SU-DHL-6 (cell line): ENCODE results near the gene NAE1.

Source experiments
- H2AFZ ChIP-seq: fragments of 200-600 bp; sonication (generic); 2 replicates; pipeline ENCODE4 v1.6.1; 2014; ENCODE audit warnings: low read depth, mild to moderate bottlenecking, moderate library complexity, mixed read lengths, antibody characterized with exemption, low read length; ENCODE audit not compliant: severe bottlenecking
- H3F3A ChIP-seq: fragments of 200-600 bp; shearing (Covaris generic); 2 replicates; pipeline ENCODE4 v1.6.0; 2016; ENCODE audit warnings: antibody characterized with exemption, mild to moderate bottlenecking; ENCODE audit not compliant: insufficient read depth
- H3K27ac ChIP-seq: fragments of 200-600 bp; sonication (generic); 2 replicates; pipeline ENCODE4 v1.5.1; 2016; ENCODE audit warnings: low read depth, mild to moderate bottlenecking, low read length, moderate library complexity, mixed read lengths
- H3K27me3 ChIP-seq: fragments of 200-600 bp; sonication (generic), shearing (Covaris generic); 2 replicates; pipeline ENCODE4 v1.6.0; 2014; ENCODE audit warnings: mild to moderate bottlenecking, low read length
- H3K36me3 ChIP-seq: fragments of 200-600 bp; sonication (generic); 2 replicates; pipeline ENCODE4 v1.6.1; 2014; ENCODE audit warnings: mild to moderate bottlenecking, low read length, mixed read lengths
- H3K4me2 ChIP-seq: fragments of 300-600, 200-600 bp; shearing (Covaris generic), sonication (generic); 2 replicates; pipeline ENCODE4 v1.6.0; 2014; ENCODE audit warnings: low read length, low read depth, mild to moderate bottlenecking; ENCODE audit not compliant: poor library complexity, severe bottlenecking
- H3K4me3 ChIP-seq: fragments of 200-600 bp; sonication (generic); 2 replicates; pipeline ENCODE4 v1.5.1; 2014; ENCODE audit warnings: antibody characterized with exemption, low read length, mild to moderate bottlenecking, mixed read lengths; ENCODE audit not compliant: insufficient read depth, poor library complexity, severe bottlenecking
- H3K79me2 ChIP-seq: fragments of 200-600 bp; sonication (generic); 2 replicates; pipeline ENCODE4 v1.6.1; 2014; ENCODE audit warnings: mild to moderate bottlenecking, low read length, moderate library complexity; ENCODE audit not compliant: insufficient read depth
- H3K9ac ChIP-seq: fragments of 200-600 bp; sonication (generic); 2 replicates; pipeline ENCODE4 v1.7.0; 2014; ENCODE audit warnings: mild to moderate bottlenecking, low read length
- H3K9me2 ChIP-seq: fragments of 200-600 bp; sonication (generic); replicated peaks from 2 replicates; pipeline ENCODE4 v1.6.1; 2014; ENCODE audit warnings: low read length; ENCODE audit not compliant: insufficient read depth
- H3K9me3 ChIP-seq: fragments of 200-600 bp; sonication (generic); 2 replicates; pipeline ENCODE4 v1.6.1; 2014; ENCODE audit warnings: low read length, mixed read lengths; ENCODE audit not compliant: insufficient read depth
- H4K20me1 ChIP-seq: fragments of 200-600 bp; sonication (generic); 2 replicates; pipeline ENCODE4 v1.6.1; 2014; ENCODE audit warnings: low read depth, mild to moderate bottlenecking, antibody characterized with exemption, low read length, moderate library complexity, mixed read lengths
- CTCF ChIP-seq: fragments of 200-600 bp; sonication (generic); IDR thresholded peaks from one replicate; pipeline ENCODE4 v1.5.1; 2017; ENCODE audit warnings: antibody characterized with exemption, mild to moderate bottlenecking, low read length, moderate library complexity; ENCODE audit not compliant: insufficient read depth, poor library complexity, severe bottlenecking
- EZH2phosphoT487 ChIP-seq: fragments of 200-600 bp; sonication (generic), shearing (Covaris generic); conservative IDR thresholded peaks from 2 replicates; pipeline ENCODE4 v1.6.1; 2018; ENCODE audit warnings: mild to moderate bottlenecking, antibody characterized with exemption, low read length, moderate library complexity, mixed read lengths

Gene NAE1

GRCh38 chr16:66841366-66841765 is 10.6 kb upstream of the NAE1 start:
- no peak overlapping the region for H3K4me3 ChIP-seq
- H3K9ac ChIP-seq, result no peak overlapping the region
- TF ChIP-seq EZH2phosphoT487 (no peak), CTCF (no peak)
- no peak overlapping the region for H3K4me2 ChIP-seq
- H3K27ac ChIP-seq, result no peak overlapping the region
- no peaks in the 10 kb centered on the region for H3K9me2 ChIP-seq
- no peaks in the 10 kb centered on the region for H4K20me1 ChIP-seq
- H2AFZ ChIP-seq, result no peak overlapping the region
- no peaks in the 10 kb centered on the region for H3K36me3 ChIP-seq
- H3K79me2 ChIP-seq, result no peaks in the 10 kb centered on the region
- no peaks in the 10 kb centered on the region for H3K9me3 ChIP-seq
- H3F3A ChIP-seq, result no peaks in the 10 kb centered on the region
- H3K27me3 ChIP-seq, result no peaks in the 10 kb centered on the region

- Histone ChIP-seq H2AFZ (no peak overlapping the region), H4K20me1 (no peaks in the 10 kb centered on the region), H3K79me2 (no peaks in the 10 kb centered on the region), H3K27ac (no peak overlapping the region), H3K9me3 (no peaks in the 10 kb centered on the region), H3K4me2 (no peak overlapping the region), H3K36me3 (no peaks in the 10 kb centered on the region), H3F3A (no peaks in the 10 kb centered on the region), H3K9me2 (no peaks in the 10 kb centered on the region), H3K27me3 (no peaks in the 10 kb centered on the region), H3K4me3 (no peak overlapping the region), H3K9ac (no peak overlapping the region)
- TF ChIP-seq EZH2phosphoT487 (no peak), CTCF (no peak)
Measured at GRCh38 chr16:66840883-66841282, 10.1 kb upstream of the NAE1 start.

DNA sequence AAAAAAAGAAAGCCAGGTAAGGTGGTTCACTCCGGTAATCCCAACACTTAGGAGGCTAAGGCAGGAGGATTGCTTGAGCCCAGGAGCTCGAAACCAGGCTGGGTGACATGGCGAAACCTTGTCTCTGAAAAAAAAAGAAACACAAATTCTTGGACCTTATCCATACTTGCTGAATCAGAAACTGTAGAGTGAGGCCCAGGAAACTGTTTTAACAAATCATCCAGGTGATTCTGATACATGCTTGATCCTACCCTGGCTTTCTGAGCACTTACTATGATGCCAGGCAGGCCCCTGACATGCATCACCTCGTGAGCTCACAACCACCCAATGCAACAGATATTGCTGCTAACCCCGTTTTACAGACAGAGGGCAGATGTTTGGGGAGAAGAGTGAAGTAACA is 4.0 kb upstream of the NAE1 start:
- H3K4me3 ChIP-seq, result no peak overlapping the region
- H3K27ac ChIP-seq, result no peak overlapping the region
- peaks cover 8% of the 10 kb centered on the region for H3K79me2 ChIP-seq
- no peak overlapping the region for H3K9ac ChIP-seq
- H3F3A ChIP-seq, result peaks cover 3% of the 10 kb centered on the region; the same call in 1 of the 2 replicates
- no peaks in the 10 kb centered on the region for H3K9me2 ChIP-seq
- TF ChIP-seq EZH2phosphoT487, result no peak
- no peak for TF ChIP-seq CTCF
- H4K20me1 ChIP-seq, result no peaks in the 10 kb centered on the region
- H3K27me3 ChIP-seq, result no peaks in the 10 kb centered on the region
- H2AFZ ChIP-seq, result no peak overlapping the region
- H3K9me3 ChIP-seq, result no peaks in the 10 kb centered on the region
- H3K4me2 ChIP-seq, result no peak overlapping the region
- H3K36me3 ChIP-seq, result no peaks in the 10 kb centered on the region
